ENCODE measurements around the gene MEGF11. TPM values are rescaled to one million over a fixed set of nuclear protein-coding genes. Genes with fewer than 3 reads are reported as not detected.

The MEGF11 gene
- total RNA-seq, 1 donor from 2014 or later, result 0.35 TPM

- DNase-seq (ENCODE audit: low spot score), result no peak
These were observed 395.7 kb downstream of the MEGF11 start for GRCh38 chr15:65857718-65858402.

DNA sequence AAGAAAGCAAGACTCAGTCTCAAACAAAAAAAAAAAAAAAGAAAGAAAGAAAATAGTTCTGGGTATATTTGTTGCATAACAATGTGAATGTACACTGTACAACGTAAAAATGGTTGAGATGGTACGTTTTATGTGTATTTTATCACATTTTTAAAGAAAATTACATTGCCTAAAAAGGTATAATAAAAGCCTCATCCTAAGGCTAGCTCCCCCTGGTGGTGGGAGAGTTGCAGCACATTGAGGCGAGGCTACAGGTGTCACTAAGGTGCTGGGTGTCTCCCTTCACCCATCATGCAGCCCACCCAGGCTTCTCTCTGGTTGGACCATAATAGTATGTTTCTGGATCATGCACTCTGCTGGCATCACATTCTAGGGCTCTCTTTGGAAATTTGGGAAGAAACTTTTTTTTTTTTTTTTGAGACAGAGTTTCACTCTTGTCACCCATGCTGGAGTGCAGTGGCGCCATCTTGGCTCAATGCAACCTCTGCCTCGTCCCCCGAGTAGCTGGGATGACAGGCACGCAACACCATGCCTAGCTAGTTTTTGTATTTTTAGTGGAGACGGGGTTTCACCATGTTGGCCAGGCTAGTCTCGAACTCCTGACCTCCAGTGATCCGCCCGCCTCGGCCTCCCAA, 396.6 kb downstream of the MEGF11 start:
- DNase-seq (ENCODE audit: low spot score), result peak; percentile 72

DNA sequence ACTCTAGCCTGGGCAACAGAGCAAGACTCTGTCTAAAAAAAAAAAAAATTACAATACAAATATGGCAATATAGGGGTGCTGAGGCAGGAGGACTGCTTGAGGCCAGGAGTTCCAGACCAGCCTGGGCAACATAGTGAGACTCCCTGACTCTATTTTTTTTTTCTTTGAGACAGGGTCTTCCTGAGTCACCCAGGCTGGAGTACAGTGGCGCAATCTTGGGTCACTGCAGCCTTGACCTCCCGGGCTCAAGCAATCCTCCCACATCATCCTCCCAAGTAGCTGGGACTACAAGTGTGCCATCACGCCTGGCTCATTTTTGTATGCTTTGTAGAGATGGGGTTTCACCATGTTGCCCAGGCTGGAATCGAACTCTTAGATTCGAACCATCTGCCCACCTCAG, 401.6 kb downstream of the MEGF11 start:
- DNase-seq (ENCODE audit: low spot score), result no peak

DNA sequence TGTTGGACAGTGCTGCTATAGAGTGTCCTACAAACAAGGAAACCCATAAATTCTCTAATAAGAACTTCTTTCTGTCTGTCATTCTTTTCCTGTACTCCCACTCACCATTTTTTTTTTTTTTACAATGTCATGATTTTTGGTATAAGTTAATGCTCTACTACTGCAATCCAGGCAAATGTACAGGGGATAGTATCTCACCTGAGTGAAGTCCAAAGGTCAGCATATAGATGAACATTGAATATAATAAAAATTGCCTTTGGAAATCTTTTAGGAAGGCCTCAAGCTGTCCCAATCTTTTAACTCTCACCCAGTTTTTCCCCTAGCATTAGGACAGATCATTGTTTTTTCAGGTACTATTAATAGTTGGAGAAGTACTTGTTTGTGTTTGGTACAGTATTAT, 405.6 kb downstream of the MEGF11 start:
- no peak for DNase-seq (ENCODE audit: low spot score)

GRCh38 chr15:65845826-65846519, 407.6 kb downstream of the MEGF11 start:
- DNase-seq (ENCODE audit: low spot score), result no peak

Other genes starting within 250 kb of the MEGF11 start
- 29.3 TPM for gene DIS3L, start 39.8 kb upstream of the MEGF11 start, total RNA-seq
- 4.0 TPM for gene TIPIN, start 102.9 kb upstream of the MEGF11 start, total RNA-seq
- gene MAP2K1, start 133.2 kb upstream of the MEGF11 start, total RNA-seq, result 48.2 TPM
- gene SNAPC5, start 244.0 kb upstream of the MEGF11 start, total RNA-seq, result 22.2 TPM

All from mucosa of gallbladder (tissue), 1 donor.